ENCODE data around the gene NKX6-1. TPM values are rescaled to one million over a fixed set of nuclear protein-coding genes. Genes with fewer than 3 reads are reported as not detected.

NKX6-1 gene
- total RNA-seq, 2 experiments from 2014 or later: not detected

- H3K27me3 Mint-ChIP-seq: peaks cover 83% of the 10 kb centered on the region
Observed at GRCh38 chr4:84497504-84498202, 1.4 kb downstream of the NKX6-1 start.

DNA sequence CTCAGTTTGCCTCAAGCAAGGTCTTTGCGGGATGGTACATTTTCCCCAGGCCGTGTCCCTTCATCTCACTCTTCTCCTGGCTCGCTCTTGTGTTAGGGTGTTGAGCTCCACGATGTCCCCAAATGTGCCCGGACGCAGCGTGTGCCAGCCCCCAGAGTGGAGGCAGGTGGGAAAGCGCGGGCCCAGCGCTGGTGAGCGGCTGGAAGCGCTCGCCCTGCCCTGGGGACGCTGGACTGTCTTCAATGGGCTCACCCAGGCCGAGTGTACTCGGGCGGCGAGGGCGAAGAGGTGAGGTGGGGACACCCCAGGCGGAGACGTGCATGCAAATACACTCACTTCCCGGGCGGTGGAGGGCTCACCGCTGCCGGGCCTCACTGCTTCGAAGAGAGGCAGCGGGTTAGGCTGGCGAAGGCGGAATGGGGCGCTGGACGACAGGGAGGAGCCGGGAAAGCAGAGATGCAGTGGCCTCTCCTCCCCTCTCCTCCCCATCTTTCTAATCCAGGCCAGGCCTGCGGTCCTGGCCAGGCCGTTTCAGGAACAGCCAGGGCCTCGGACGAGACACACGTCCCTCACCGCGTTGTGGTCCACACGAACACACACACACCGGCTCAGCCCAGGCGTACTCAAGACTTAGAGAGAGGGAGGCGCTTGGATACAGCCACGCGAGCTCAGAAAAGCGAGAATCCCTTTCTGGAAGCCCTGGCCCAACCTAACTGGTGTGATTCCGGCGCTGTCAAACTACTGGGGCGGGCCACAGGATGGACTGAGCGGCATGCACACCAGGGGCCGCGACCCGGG is 2.2 kb downstream of the NKX6-1 start:
- H3K27me3 Mint-ChIP-seq: peaks cover 82% of the 10 kb centered on the region
- no peaks in the 10 kb centered on the region for H3K9me3 Mint-ChIP-seq
- POLR2A ChIA-PET: no interaction called here
- peak overlapping the region; percentile 21 for H3K4me3 Mint-ChIP-seq
- peaks cover 20% of the 10 kb centered on the region for H3K4me1 Mint-ChIP-seq (ENCODE audit: low read depth)
- TF ChIP-seq, protein P1, sequence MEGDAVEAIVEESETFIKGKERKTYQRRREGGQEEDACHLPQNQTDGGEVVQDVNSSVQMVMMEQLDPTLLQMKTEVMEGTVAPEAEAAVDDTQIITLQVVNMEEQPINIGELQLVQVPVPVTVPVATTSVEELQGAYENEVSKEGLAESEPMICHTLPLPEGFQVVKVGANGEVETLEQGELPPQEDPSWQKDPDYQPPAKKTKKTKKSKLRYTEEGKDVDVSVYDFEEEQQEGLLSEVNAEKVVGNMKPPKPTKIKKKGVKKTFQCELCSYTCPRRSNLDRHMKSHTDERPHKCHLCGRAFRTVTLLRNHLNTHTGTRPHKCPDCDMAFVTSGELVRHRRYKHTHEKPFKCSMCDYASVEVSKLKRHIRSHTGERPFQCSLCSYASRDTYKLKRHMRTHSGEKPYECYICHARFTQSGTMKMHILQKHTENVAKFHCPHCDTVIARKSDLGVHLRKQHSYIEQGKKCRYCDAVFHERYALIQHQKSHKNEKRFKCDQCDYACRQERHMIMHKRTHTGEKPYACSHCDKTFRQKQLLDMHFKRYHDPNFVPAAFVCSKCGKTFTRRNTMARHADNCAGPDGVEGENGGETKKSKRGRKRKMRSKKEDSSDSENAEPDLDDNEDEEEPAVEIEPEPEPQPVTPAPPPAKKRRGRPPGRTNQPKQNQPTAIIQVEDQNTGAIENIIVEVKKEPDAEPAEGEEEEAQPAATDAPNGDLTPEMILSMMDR (IDR thresholded peaks at IDR 0.05): no peak
- ATAC-seq (no peak), DNase-seq (peak; percentile 25)
- no peak overlapping the region for H3K27ac Mint-ChIP-seq
- CTCF ChIA-PET: interaction anchor here (1.6 kb wide), 1 partner anchor 14 kb away, joined by 4 read pairs; no protein-coding TSS in a partner anchor
- peaks cover 7% of the 10 kb centered on the region for H3K36me3 Mint-ChIP-seq (ENCODE audit: low read depth)
- intact Hi-C loops (cut with micrococcal nuclease): no loop called here

More at GRCh38 chr4:84497504-84498202, 1.4 kb downstream of the NKX6-1 start:
- ChIA-PET CTCF (interaction anchor here (1.6 kb wide), 1 partner anchor 14 kb away, joined by 4 read pairs; no protein-coding TSS in a partner anchor), POLR2A (no interaction called here)
- peak overlapping the region; percentile 64 for H3K4me3 Mint-ChIP-seq
- peaks cover 20% of the 10 kb centered on the region for H3K4me1 Mint-ChIP-seq (ENCODE audit: low read depth)
- intact Hi-C loops (cut with micrococcal nuclease): no loop called here
- DNase-seq (no peak), ATAC-seq (no peak)
- H3K36me3 Mint-ChIP-seq (ENCODE audit: low read depth): peaks cover 13% of the 10 kb centered on the region
- no peaks in the 10 kb centered on the region for H3K9me3 Mint-ChIP-seq
- TF ChIP-seq, protein P1 (IDR thresholded peaks at IDR 0.05): no peak
- no peak overlapping the region for H3K27ac Mint-ChIP-seq

GRCh38 chr4:84496331-84496705 is 2.8 kb downstream of the NKX6-1 start:
- intact Hi-C loops (cut with micrococcal nuclease): no loop called here
- H3K9me3 Mint-ChIP-seq: no peaks in the 10 kb centered on the region
- TF ChIP-seq, protein P1 (IDR thresholded peaks at IDR 0.05): no peak
- DNase-seq: no peak
- no peak overlapping the region for H3K4me3 Mint-ChIP-seq
- H3K27ac Mint-ChIP-seq: no peak overlapping the region
- ChIA-PET CTCF (no interaction called here), POLR2A (no interaction called here)
- H3K36me3 Mint-ChIP-seq (ENCODE audit: low read depth): peaks cover 7% of the 10 kb centered on the region
- H3K4me1 Mint-ChIP-seq (ENCODE audit: low read depth): peaks cover 20% of the 10 kb centered on the region
- no peak for ATAC-seq
- peaks cover 82% of the 10 kb centered on the region for H3K27me3 Mint-ChIP-seq

DNA sequence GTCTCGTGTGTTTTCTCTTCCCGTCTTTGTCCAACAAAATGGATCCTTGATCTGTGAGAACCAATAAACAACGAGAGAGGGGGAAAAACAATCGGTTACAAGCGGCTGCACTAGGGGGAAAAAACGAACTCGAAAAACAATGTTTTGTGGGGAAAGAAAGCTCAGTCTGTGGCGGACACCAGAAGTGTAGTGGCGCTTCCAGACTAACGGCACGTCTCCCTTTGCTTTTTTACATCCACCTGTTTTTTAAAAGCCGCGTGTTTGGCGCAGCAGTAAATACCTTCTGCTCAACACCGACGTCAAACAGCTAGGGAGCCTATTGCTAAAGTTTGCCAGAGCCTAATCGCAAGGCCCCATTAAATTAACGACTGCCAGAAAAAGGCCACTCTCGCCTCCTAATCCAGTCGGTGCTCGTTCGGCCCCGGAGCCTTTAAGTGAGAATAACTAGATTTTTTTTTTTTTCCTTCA is 3.3 kb downstream of the NKX6-1 start:
- CTCF ChIA-PET: no interaction called here
- H3K36me3 Mint-ChIP-seq (ENCODE audit: low read depth): peaks cover 7% of the 10 kb centered on the region
- TF ChIP-seq, protein P1 (IDR thresholded peaks at IDR 0.05): no peak
- ATAC-seq: no peak
- DNase-seq: no peak
- peaks cover 20% of the 10 kb centered on the region for H3K4me1 Mint-ChIP-seq (ENCODE audit: low read depth)
- intact Hi-C loops (cut with micrococcal nuclease): no loop called here
- POLR2A ChIA-PET: no interaction called here
- H3K9me3 Mint-ChIP-seq: no peaks in the 10 kb centered on the region
- H3K27ac Mint-ChIP-seq: no peak overlapping the region
- H3K27me3 Mint-ChIP-seq: peaks cover 82% of the 10 kb centered on the region
- H3K4me3 Mint-ChIP-seq: no peak overlapping the region

All from activated CD8-positive, alpha-beta T cell treated with anti-CD3 and anti-CD28 coated beads for 36 hours (primary cell).